GM12878 (cell line): ENCODE data around the gene EPHB1.
A peak's percentile ranks its signal among the peaks of the same experiment; 100 is the strongest.

Source experiments
- ESRRA ChIP-seq: IDR thresholded peaks from 2 replicates; pipeline ENCODE4 v1.6.1; 2012; ENCODE audit warnings: mild to moderate bottlenecking, low read length, improper control_type of control experiment
- POLR2A ChIP-seq: IDR thresholded peaks from 2 replicates; pipeline ENCODE4 v1.6.1; 2011; ENCODE audit warnings: low read depth, mild to moderate bottlenecking, low read length
- POLR2AphosphoS5 ChIP-seq: IDR thresholded peaks from 2 replicates; pipeline ENCODE4 v1.6.1; 2011; ENCODE audit warnings: mild to moderate bottlenecking, low read length, inconsistent platforms
- TCF3 ChIP-seq: IDR thresholded peaks from 2 replicates; pipeline ENCODE4 v1.6.1; 2012; ENCODE audit warnings: low read depth, mild to moderate bottlenecking, low read length, borderline replicate concordance; ENCODE audit not compliant: insufficient read depth
- ZNF24 ChIP-seq: fragments of 450-650 bp; IDR thresholded peaks from 2 replicates; pipeline ENCODE4 v1.6.1; 2017; ENCODE audit warnings: antibody characterized with exemption, mild to moderate bottlenecking
- TF ChIP-seq, protein P1 (sequence below): fragments of 450-650 bp; IDR thresholded peaks from 2 replicates; pipeline ENCODE4 v1.6.1; 2014; ENCODE audit warnings: mild to moderate bottlenecking
- TF ChIP-seq, protein P2 (sequence below): IDR thresholded peaks from 2 replicates; pipeline ENCODE4 v1.6.1; 2012; ENCODE audit warnings: mild to moderate bottlenecking, low read depth, low read length
- TF ChIP-seq, protein P3 (sequence below), 3 experiments: IDR thresholded peaks in 2 of 3; conservative IDR thresholded peaks in 1 of 3; 2 replicates each; pipeline ENCODE4 v1.5.1; 2011; ENCODE audit warnings: low read depth in 3 of 3, low read length in 3 of 3, mild to moderate bottlenecking in 3 of 3, control low read depth in 2 of 3, moderate library complexity in 2 of 3, inconsistent platforms in 1 of 3, mixed read lengths in 1 of 3; ENCODE audit not compliant: control insufficient read depth in 2 of 3, insufficient read depth in 1 of 3; ENCODE audit errors: extremely low read depth in 1 of 3

DNA sequence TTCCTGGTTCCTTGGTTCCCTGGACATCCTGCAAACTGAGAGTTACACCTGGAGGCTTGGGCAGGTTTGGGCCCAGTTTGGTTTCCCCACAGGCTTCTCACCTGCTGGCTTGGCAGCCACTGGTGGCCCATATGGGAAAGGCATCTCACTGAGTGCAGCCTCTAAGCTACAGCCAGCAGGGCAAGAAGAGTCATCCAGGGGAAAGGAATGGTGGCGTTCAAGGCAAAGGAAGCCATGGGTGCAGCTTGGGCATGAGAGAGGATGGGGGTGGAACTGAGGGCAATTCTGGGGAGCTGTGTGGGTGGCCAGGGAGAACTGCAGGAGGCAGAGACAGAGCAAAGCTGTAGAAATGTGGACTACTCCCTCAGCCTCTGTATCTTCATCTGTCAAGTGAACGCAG is 106.4 kb downstream of the EPHB1 start:
- no peak for TF ChIP-seq POLR2A
- TF ChIP-seq TCF3, result no peak
- no peak for TF ChIP-seq POLR2AphosphoS5
- TF ChIP-seq, protein P1, sequence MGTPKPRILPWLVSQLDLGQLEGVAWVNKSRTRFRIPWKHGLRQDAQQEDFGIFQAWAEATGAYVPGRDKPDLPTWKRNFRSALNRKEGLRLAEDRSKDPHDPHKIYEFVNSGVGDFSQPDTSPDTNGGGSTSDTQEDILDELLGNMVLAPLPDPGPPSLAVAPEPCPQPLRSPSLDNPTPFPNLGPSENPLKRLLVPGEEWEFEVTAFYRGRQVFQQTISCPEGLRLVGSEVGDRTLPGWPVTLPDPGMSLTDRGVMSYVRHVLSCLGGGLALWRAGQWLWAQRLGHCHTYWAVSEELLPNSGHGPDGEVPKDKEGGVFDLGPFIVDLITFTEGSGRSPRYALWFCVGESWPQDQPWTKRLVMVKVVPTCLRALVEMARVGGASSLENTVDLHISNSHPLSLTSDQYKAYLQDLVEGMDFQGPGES, result no peak
- TF ChIP-seq, protein P2, sequence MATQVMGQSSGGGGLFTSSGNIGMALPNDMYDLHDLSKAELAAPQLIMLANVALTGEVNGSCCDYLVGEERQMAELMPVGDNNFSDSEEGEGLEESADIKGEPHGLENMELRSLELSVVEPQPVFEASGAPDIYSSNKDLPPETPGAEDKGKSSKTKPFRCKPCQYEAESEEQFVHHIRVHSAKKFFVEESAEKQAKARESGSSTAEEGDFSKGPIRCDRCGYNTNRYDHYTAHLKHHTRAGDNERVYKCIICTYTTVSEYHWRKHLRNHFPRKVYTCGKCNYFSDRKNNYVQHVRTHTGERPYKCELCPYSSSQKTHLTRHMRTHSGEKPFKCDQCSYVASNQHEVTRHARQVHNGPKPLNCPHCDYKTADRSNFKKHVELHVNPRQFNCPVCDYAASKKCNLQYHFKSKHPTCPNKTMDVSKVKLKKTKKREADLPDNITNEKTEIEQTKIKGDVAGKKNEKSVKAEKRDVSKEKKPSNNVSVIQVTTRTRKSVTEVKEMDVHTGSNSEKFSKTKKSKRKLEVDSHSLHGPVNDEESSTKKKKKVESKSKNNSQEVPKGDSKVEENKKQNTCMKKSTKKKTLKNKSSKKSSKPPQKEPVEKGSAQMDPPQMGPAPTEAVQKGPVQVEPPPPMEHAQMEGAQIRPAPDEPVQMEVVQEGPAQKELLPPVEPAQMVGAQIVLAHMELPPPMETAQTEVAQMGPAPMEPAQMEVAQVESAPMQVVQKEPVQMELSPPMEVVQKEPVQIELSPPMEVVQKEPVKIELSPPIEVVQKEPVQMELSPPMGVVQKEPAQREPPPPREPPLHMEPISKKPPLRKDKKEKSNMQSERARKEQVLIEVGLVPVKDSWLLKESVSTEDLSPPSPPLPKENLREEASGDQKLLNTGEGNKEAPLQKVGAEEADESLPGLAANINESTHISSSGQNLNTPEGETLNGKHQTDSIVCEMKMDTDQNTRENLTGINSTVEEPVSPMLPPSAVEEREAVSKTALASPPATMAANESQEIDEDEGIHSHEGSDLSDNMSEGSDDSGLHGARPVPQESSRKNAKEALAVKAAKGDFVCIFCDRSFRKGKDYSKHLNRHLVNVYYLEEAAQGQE, result no peak
- TF ChIP-seq ESRRA, result no peak
- TF ChIP-seq, protein P3, sequence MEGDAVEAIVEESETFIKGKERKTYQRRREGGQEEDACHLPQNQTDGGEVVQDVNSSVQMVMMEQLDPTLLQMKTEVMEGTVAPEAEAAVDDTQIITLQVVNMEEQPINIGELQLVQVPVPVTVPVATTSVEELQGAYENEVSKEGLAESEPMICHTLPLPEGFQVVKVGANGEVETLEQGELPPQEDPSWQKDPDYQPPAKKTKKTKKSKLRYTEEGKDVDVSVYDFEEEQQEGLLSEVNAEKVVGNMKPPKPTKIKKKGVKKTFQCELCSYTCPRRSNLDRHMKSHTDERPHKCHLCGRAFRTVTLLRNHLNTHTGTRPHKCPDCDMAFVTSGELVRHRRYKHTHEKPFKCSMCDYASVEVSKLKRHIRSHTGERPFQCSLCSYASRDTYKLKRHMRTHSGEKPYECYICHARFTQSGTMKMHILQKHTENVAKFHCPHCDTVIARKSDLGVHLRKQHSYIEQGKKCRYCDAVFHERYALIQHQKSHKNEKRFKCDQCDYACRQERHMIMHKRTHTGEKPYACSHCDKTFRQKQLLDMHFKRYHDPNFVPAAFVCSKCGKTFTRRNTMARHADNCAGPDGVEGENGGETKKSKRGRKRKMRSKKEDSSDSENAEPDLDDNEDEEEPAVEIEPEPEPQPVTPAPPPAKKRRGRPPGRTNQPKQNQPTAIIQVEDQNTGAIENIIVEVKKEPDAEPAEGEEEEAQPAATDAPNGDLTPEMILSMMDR (IDR thresholded peaks at IDR 0.05 in 2 of 3, conservative IDR thresholded peaks at IDR 0.05 in 1 of 3; ENCODE audit: control insufficient read depth in 2 of 3, extremely low read depth in 1 of 3, insufficient read depth in 1 of 3, low read depth in 3 of 3, low read length in 3 of 3), result peak in 1 of 3 experiments; percentile 19; a peak in 1 of 6 replicates
- TF ChIP-seq ZNF24, result no peak
